CD4-positive, alpha-beta T cell (primary cell): ENCODE data around the gene POLR3K. TPM values are rescaled to one million over a fixed set of nuclear protein-coding genes. Genes with fewer than 3 reads are reported as not detected.

Experiments used
- ATAC-seq: fragments of 200-7000 bp; cut with Tn5 transposase; one replicate; pipeline ENCODE4 v1.10.0; 2022; ENCODE audit warnings: mild to moderate bottlenecking; ENCODE audit not compliant: poor library complexity
- CTCF ChIA-PET: fragments of 350-600 bp; sonication (Branson Sonifier 250); formaldehyde crosslinking; loops from one replicate; lab custom pipeline; 2021; ENCODE audit warnings: antibody characterized with exemption, inconsistent platforms; lab: Charles Lee
- POLR2A ChIA-PET: fragments of 350-600 bp; sonication (Branson Sonifier 250); formaldehyde crosslinking; loops from one replicate; lab custom pipeline; 2021; ENCODE audit warnings: antibody characterized with exemption, inconsistent platforms; lab: Charles Lee
- DNase-seq, 14 experiments: peaks; one replicate each; pipeline ENCODE4 v3.0.0-alpha.2; 2013 to 2020; ENCODE audit warnings: mixed read lengths in 2 of 14
- H3K27ac ChIP-seq, 2 donors: one replicate each; pipeline versions ENCODE4 v1.5.1 to v1.7.0; 2013; ENCODE audit warnings: low read length in 2 of 2, low read depth in 1 of 2, mild to moderate bottlenecking in 1 of 2
- H3K27me3 ChIP-seq, 2 experiments: 1 replicate in 1 of 2; 2 replicates in 1 of 2; pipeline versions ENCODE4 v1.6.1 to v1.7.0; 2013; ENCODE audit warnings: low read length in 2 of 2, control low read depth in 1 of 2, mild to moderate bottlenecking in 1 of 2, moderate library complexity in 1 of 2; ENCODE audit not compliant: insufficient read depth in 2 of 2, control insufficient read depth in 1 of 2
- H3K36me3 ChIP-seq: one replicate; pipeline ENCODE4 v1.6.1; 2013; ENCODE audit warnings: low read length, control low read depth; ENCODE audit not compliant: insufficient read depth
- H3K4me1 ChIP-seq: one replicate; pipeline ENCODE4 v1.6.1; 2013; ENCODE audit warnings: low read length, control low read depth; ENCODE audit not compliant: insufficient read depth
- H3K4me3 ChIP-seq: one replicate; pipeline ENCODE4 v1.5.1; 2013; ENCODE audit warnings: mild to moderate bottlenecking, low read length, moderate library complexity
- H3K9me3 ChIP-seq, 2 experiments: 1 replicate in 1 of 2; 2 replicates in 1 of 2; pipeline versions ENCODE4 v1.6.1 to v1.7.0; 2013; ENCODE audit warnings: low read length in 2 of 2, mild to moderate bottlenecking in 2 of 2, control low read depth in 1 of 2, moderate library complexity in 1 of 2; ENCODE audit not compliant: control insufficient read depth in 1 of 2, insufficient read depth in 1 of 2
- H3K27ac Mint-ChIP-seq: one replicate; pipeline ENCODE4 v1.8.0; 2020; ENCODE audit warnings: mixed read lengths
- H3K27me3 Mint-ChIP-seq: one replicate; pipeline ENCODE4 v1.8.0; 2021; ENCODE audit warnings: mixed read lengths
- H3K36me3 Mint-ChIP-seq: one replicate; pipeline ENCODE4 v1.8.0; 2021; ENCODE audit warnings: low read depth, mixed read lengths
- H3K4me1 Mint-ChIP-seq: one replicate; pipeline ENCODE4 v1.8.0; 2021; ENCODE audit warnings: low read depth, mixed read lengths
- H3K4me3 Mint-ChIP-seq: one replicate; pipeline ENCODE4 v1.8.0; 2020; ENCODE audit warnings: mild to moderate bottlenecking, mixed read lengths
- H3K9me3 Mint-ChIP-seq: one replicate; pipeline ENCODE4 v1.8.0; 2020; ENCODE audit warnings: mixed read lengths
- intact Hi-C, 2 experiments: fragments of 100-400 bp; cut with DNase I in 1 of 2; cut with micrococcal nuclease in 1 of 2; formaldehyde crosslinking; loops; one replicate each; pipeline versions ENCODE4 v1.15.1 to v1.9.0; 2023 to 2025; cut with DNase I, micrococcal nuclease
- total RNA-seq, 174 experiments: library from RNA in 2 of 174; stranded (reverse) in 2 of 174; gene quantifications; one replicate each; pipeline ENCODE4 v1.2.3 and lab custom pipeline; 2021 to 2026
- TF ChIP-seq, protein P1 (sequence below): fragments of 200-600 bp; IDR thresholded peaks from one replicate; pipeline ENCODE4 v1.8.0; 2022; ENCODE audit warnings: antibody characterized with exemption, mild to moderate bottlenecking

POLR3K gene
- total RNA-seq, 2 experiments from 2014 or later, result 4.1 TPM

DNA sequence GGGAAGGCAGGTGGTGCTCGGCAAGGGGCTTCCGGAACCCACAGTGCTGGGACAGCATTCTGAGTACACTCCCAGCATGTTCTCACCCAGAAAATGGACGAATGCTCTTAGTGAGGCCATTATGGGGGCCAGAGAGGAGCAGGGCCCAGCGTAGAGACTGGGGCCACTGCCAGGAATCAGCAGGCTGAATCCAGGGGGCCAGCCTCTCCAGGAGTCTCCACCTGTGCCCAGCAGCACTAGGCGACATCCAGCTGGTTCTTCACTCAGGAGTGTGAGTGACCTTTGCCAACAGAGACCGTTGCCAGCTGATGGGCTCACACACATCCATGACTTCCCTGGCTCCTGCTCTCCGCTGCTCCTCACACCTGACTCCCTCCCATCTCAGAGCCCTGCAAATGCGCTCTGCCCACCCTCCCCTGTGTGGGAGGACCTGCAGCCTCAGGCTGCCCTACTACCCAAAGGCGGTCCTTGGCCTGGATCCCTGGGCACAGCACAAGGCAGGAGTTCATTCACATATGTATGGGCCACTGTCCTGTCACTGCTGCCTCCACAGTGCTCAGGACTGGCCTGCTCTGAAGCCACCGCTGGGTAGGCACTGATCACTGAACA lies 13.9 kb upstream of the POLR3K start:
- intact Hi-C loops, result no loop called here
- TF ChIP-seq, protein P1, sequence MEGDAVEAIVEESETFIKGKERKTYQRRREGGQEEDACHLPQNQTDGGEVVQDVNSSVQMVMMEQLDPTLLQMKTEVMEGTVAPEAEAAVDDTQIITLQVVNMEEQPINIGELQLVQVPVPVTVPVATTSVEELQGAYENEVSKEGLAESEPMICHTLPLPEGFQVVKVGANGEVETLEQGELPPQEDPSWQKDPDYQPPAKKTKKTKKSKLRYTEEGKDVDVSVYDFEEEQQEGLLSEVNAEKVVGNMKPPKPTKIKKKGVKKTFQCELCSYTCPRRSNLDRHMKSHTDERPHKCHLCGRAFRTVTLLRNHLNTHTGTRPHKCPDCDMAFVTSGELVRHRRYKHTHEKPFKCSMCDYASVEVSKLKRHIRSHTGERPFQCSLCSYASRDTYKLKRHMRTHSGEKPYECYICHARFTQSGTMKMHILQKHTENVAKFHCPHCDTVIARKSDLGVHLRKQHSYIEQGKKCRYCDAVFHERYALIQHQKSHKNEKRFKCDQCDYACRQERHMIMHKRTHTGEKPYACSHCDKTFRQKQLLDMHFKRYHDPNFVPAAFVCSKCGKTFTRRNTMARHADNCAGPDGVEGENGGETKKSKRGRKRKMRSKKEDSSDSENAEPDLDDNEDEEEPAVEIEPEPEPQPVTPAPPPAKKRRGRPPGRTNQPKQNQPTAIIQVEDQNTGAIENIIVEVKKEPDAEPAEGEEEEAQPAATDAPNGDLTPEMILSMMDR, result no peak
- no peaks in the 10 kb centered on the region for H3K36me3 ChIP-seq
- H3K9me3 Mint-ChIP-seq, result no peaks in the 10 kb centered on the region
- no peaks in the 10 kb centered on the region for H3K36me3 Mint-ChIP-seq
- peaks cover 0 to 12% of the 10 kb centered on the region in 2 experiments for H3K9me3 ChIP-seq
- H3K4me1 Mint-ChIP-seq, result no peaks in the 10 kb centered on the region
- peaks cover 10% of the 10 kb centered on the region for H3K4me1 ChIP-seq
- peaks cover 14 to 23% of the 10 kb centered on the region in 2 experiments for H3K27me3 ChIP-seq
- DNase-seq (no peak), ATAC-seq (no peak)
- ChIA-PET CTCF (interaction anchor here (6.3 kb wide), 1 partner anchor 29 kb away, joined by 105 read pairs; no protein-coding TSS in a partner anchor), POLR2A (no interaction called here)
- H3K4me3 Mint-ChIP-seq, result no peak overlapping the region
- H3K27ac ChIP-seq, result no peak overlapping the region
- H3K27ac Mint-ChIP-seq, result no peak overlapping the region
- peaks cover 42% of the 10 kb centered on the region for H3K27me3 Mint-ChIP-seq
- no peak overlapping the region for H3K4me3 ChIP-seq

GRCh38 chr16:66309-67182 lies 13.1 kb upstream of the POLR3K start:
- no peak overlapping the region for H3K27ac Mint-ChIP-seq
- no peaks in the 10 kb centered on the region for H3K4me1 Mint-ChIP-seq
- peaks cover 40% of the 10 kb centered on the region for H3K27me3 Mint-ChIP-seq
- Histone ChIP-seq H3K4me1 (peaks cover 6% of the 10 kb centered on the region), H3K9me3 (peaks cover 0 to 7% of the 10 kb centered on the region in 2 experiments), H3K36me3 (no peaks in the 10 kb centered on the region), H3K27me3 (peaks cover 12 to 18% of the 10 kb centered on the region in 2 experiments), H3K4me3 (no peak overlapping the region), H3K27ac (no peak overlapping the region)
- DNase-seq (no peak), ATAC-seq (no peak)
- H3K4me3 Mint-ChIP-seq, result no peak overlapping the region
- ChIA-PET POLR2A (interaction anchor here (1.4 to 1.5 kb wide), 2 partner anchors 13 to 30 kb away, joined by 6 to 7 read pairs; partner anchors contain the start of gene POLR3K), CTCF (interaction anchor here (0.6 to 6.3 kb wide), 16 partner anchors 8 to 296 kb away, joined by 3 to 105 read pairs (median 6); partner anchors contain the start of genes HBQ1, NPRL3, POLR3K and SNRNP25)
- no peaks in the 10 kb centered on the region for H3K9me3 Mint-ChIP-seq
- intact Hi-C loops, result no loop called here
- TF ChIP-seq, protein P1, result no peak
- H3K36me3 Mint-ChIP-seq, result no peaks in the 10 kb centered on the region

GRCh38 chr16:65745-66144 lies 12.3 kb upstream of the POLR3K start:
- peak; percentile 71 to 88 (median 80) for DNase-seq
- TF ChIP-seq, protein P1, result peak; percentile 88

More at GRCh38 chr16:65745-66144, 12.3 kb upstream of the POLR3K start:
- H3K4me3 Mint-ChIP-seq, result no peak overlapping the region
- H3K27ac Mint-ChIP-seq, result no peak overlapping the region
- peaks cover 34% of the 10 kb centered on the region for H3K27me3 Mint-ChIP-seq
- no peaks in the 10 kb centered on the region for H3K4me1 Mint-ChIP-seq
- POLR2A ChIA-PET, result interaction anchor here (0.7 to 1.5 kb wide), 3 partner anchors 13 to 41 kb away, joined by 3 to 7 read pairs (median 6); partner anchors contain the start of gene POLR3K
- no peaks in the 10 kb centered on the region for H3K36me3 Mint-ChIP-seq
- no peaks in the 10 kb centered on the region for H3K9me3 Mint-ChIP-seq
- intact Hi-C loops, result loop anchor here (1.0 kb wide), 2 partner anchors 32 to 116 kb away; no protein-coding TSS in a partner anchor
- H3K9me3 ChIP-seq, result no peaks in the 10 kb centered on the region
- CTCF ChIA-PET, result interaction anchor here (0.6 to 6.3 kb wide), 16 partner anchors 8 to 296 kb away, joined by 3 to 105 read pairs (median 6); partner anchors contain the start of genes HBQ1, NPRL3, POLR3K and SNRNP25
- no peak overlapping the region for H3K27ac ChIP-seq
- H3K4me3 ChIP-seq, result no peak overlapping the region
- H3K36me3 ChIP-seq, result no peaks in the 10 kb centered on the region
- H3K4me1 ChIP-seq, result peaks cover 6% of the 10 kb centered on the region
- peaks cover 5 to 10% of the 10 kb centered on the region in 2 experiments for H3K27me3 ChIP-seq
- peak; percentile 99 for ATAC-seq
